PFSK-1 (cell line): Measurements from ENCODE around the gene YLPM1.

ENCODE experiments used
- POLR2AphosphoS5 ChIP-seq: IDR thresholded peaks from 2 replicates; pipeline ENCODE4 v1.6.1; 2012; ENCODE audit warnings: low read depth, mild to moderate bottlenecking, control low read depth, low read length, moderate library complexity
- TAF1 ChIP-seq: IDR thresholded peaks from 2 replicates; pipeline ENCODE4 v1.6.1; 2012; ENCODE audit warnings: low read length, control low read depth, borderline replicate concordance; ENCODE audit not compliant: insufficient read depth

DNA sequence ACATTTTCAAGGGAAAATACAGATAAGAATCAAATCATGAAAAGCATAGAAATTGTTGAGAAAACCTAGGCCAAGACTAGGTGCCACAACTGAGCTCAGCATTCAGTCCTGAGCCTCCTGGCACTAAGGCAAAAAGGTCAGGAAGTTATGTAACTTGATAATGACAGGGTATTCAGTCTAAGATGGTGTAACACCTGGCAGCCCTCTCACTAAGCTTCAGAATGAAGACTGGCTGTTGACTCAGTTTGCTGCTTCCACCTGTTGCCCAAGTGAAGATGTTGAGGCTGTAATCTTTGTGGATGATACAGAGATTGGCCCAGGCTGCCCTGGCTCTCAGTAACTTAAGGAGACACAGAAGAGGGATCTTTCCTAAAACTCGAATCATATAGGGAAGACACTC, 93.2 kb downstream of the YLPM1 start:
- TF ChIP-seq POLR2AphosphoS5 (no peak), TAF1 (no peak)
